ENCODE data around the gene B3GALT4.
"Not testable (repeated sequence)": the region's sequence is repeated elsewhere in the genome, so short reads cannot be mapped to it uniquely, and the experiment has no call there.

The B3GALT4 gene

GRCh38 chr6:33272275-33273128 is 4.4 kb upstream of the B3GALT4 start:
- no peak for DNase-seq (ENCODE audit: low read depth)

DNA sequence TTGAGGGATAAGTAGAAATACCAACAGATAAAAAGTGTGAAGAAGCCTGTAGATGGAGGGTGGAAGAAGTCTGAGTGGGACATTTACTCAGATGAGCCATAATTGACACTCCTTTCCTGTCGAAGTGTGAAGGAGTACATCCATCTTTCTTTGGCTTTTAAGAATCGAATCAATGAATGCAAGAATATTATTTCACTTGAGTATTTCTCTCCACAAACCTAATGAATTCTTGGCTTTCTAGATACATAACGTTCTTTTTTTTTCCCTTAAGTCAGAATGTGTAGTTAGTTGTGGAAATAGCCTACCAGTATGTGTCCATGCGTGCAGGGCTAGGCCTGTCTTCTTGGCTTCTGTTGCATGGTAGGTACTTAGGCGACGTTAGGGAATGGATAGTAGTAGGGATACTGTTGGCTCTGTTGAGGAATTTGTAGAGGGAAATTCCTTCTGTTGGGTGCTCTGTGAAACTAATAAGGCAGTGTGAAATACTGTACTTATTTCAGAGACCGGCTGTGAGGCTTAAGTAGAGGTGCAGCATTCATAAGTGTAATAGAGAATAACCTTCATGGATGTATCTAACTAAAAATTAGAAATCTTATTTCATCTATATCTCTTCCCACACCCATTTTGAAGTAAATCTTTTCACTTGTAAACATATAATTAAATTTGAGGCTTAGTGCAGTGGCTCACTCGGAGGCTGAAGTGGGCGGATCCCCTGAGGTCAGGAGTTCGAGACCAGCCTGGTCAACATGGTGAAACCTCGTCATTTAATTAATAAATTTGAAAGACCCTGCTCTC is 3.6 kb upstream of the B3GALT4 start:
- DNase-seq (ENCODE audit: low read depth), result no peak

DNA sequence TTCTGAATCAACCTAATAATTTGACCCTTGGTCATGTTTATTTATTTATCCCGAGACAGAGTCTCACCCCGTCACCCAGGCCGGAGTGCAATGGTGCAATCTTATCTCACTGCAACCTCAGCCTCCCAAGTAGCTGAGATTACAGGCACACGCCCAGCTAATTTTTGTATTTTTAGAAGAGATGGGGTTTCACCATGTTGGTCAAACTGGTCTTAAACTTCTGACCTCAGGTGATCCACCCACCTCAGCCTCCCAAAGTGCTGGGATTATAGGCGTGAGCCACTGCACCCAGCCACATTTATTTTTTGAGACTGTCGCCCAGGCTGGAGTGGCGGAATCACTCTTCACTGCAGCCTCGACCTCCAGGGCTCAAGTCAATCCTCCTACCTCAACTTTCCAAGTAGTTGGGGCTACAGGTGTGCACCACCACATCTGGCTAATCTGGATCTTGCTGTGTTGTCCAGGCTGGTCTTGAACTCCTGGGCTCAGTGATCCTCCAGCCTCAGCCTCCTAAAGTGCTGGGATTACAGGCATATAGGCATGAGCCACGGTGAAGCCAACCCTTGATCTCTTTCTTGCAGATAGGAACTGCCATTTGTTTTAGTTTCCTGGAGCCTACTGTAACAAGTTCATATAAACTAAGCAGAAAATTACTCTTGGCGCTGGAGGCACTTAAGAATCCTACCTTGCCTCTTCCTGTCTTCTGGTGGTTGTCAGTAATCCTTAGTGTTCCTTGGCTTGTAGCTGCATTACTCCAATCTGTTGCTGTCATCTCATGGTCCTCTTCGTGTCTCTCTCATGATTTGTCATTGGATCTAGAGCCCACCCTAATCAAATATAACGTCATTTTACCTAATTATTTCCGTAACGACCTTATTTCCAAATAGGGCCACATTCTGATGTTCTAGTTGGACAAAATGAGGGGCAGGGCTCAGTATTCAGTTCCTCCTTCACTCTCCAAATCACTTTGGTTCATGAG is 2.7 kb upstream of the B3GALT4 start:
- no peak for DNase-seq (ENCODE audit: low read depth)

DNA sequence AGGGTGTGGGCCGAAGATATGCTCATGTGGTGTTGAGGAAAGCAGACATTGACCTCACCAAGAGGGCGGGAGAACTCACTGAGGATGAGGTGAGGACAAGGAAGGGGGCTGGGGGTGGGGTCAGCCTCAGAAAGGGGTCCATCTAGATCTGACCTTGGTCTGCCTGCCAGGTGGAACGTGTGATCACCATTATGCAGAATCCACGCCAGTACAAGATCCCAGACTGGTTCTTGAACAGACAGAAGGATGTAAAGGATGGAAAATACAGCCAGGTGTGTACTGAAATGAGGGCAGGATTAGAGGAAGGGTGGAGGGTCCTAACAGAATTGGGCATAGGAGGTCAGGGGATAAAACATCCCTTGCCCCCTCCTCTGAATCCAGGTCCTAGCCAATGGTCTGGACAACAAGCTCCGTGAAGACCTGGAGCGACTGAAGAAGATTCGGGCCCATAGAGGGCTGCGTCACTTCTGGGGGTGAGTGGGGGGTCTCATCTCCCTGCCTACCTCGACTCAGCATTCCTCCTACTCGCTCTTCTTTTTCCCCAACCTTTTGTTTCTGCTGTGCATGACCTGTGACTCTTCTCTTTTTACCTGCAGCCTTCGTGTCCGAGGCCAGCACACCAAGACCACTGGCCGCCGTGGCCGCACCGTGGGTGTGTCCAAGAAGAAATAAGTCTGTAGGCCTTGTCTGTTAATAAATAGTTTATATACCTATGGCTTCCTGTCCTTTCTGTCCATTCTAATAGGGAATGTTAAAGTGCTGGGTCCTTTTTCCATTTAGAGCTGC is 935 bp upstream of the B3GALT4 start:
- DNase-seq (ENCODE audit: low read depth), result not testable (repeated sequence)

DNA sequence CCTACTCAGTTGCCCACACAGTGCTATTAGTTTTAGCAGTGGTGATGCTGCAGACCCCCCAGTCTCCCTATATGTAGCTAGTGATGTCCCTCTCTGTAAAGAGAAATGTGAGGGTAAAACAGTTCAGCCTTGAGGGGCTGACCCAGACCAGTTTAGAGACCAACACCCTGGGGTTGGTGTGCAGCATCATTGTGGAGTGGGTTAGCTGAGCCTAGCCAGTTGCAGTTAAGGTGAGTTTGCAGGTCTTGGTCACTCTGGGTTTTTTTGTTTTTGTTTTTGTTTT is 401 bp upstream of the B3GALT4 start:
- DNase-seq (ENCODE audit: low read depth), result no peak

DNA sequence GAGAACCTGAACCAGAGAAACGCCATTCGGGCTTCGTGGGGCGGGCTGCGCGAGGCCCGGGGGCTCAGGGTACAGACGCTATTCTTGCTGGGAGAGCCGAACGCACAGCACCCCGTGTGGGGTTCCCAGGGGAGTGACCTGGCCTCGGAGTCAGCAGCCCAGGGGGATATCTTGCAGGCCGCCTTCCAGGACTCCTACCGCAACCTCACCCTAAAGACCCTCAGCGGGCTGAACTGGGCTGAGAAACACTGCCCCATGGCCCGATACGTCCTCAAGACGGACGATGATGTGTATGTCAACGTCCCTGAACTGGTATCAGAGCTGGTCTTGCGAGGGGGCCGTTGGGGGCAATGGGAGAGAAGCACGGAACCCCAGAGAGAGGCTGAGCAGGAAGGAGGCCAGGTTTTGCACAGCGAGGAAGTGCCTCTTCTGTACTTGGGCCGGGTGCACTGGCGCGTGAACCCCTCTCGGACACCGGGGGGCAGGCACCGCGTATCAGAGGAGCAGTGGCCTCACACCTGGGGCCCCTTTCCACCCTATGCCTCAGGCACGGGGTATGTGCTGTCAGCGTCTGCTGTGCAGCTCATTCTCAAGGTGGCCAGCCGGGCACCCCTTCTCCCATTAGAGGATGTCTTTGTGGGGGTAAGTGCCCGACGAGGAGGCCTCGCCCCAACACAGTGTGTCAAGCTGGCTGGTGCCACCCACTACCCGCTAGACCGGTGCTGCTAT is 904 bp downstream of the B3GALT4 start:
- no peak for DNase-seq (ENCODE audit: low read depth)

GRCh38 chr6:33278392-33278741 is 1.4 kb downstream of the B3GALT4 start:
- no peak for DNase-seq (ENCODE audit: low read depth)

DNA sequence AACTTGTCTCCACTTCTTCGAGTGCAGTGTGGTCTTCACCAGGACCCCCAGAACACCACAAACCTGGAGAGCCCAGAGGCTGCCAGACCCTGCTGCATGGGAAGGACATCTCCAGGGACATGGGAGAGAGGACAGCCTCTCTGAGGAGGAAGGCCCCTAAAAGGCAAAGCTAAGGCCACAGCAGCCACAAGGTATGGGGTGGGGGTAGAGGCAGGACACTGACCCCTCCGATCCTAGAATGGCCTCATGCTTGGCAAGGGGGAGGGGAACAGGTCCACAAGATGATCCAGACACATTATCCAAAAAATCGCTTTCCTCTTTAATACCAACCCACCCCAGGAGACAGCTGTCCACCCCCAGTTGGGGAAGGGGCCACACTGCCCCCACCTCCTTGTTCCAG is 1.9 kb downstream of the B3GALT4 start:
- DNase-seq (ENCODE audit: low read depth), result no peak

DNA sequence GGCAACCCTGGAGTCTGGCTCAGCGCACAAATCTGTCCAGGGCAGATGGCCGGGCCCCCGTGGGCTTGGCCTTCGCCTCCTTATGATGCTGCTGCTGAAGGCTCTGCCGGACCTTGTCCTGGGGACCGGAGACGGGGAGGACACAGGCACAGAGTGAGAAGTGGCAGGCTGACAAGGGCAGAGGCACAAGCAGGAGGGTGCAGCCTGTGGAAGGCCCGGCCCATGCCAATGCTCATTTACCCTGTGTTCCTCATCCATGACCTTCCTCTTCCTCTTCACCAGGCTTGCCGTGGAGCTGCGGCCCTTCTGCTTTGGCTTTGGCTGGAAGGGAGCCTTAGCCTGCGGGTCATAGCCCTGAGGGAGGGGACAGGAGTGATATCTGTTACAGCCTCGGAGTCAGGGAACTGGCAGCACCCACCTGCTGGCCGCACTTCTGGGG is 2.4 kb downstream of the B3GALT4 start:
- no peak for DNase-seq (ENCODE audit: low read depth)

GRCh38 chr6:33279971-33280511 is 3.1 kb downstream of the B3GALT4 start:
- DNase-seq (ENCODE audit: low read depth), result no peak

GRCh38 chr6:33280539-33280938 is 3.6 kb downstream of the B3GALT4 start:
- no peak for DNase-seq (ENCODE audit: low read depth)

DNA sequence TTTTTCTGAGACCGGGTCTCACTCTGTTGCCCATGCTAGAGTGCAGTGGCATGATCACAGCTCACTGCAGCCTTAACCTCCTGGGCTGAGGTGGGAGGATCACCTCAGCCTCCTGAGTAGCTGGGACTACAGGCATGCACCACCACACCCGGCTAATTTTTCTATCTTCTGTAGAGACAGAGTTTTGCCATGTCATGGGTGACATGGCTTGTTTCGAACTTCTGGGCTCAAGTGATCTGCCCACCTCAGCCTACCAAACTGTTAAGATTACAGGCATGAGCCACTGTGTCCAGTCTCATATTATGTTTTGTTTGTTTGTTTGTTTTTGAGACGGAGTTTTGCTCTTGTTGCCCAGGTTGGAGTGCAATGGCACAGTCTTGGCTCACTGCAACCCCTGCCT is 8.3 kb downstream of the B3GALT4 start:
- DNase-seq (ENCODE audit: low read depth), result not testable (repeated sequence)

- no peak for DNase-seq (ENCODE audit: low read depth)
Observed at GRCh38 chr6:33286946-33287914, 10.3 kb downstream of the B3GALT4 start.

DNA sequence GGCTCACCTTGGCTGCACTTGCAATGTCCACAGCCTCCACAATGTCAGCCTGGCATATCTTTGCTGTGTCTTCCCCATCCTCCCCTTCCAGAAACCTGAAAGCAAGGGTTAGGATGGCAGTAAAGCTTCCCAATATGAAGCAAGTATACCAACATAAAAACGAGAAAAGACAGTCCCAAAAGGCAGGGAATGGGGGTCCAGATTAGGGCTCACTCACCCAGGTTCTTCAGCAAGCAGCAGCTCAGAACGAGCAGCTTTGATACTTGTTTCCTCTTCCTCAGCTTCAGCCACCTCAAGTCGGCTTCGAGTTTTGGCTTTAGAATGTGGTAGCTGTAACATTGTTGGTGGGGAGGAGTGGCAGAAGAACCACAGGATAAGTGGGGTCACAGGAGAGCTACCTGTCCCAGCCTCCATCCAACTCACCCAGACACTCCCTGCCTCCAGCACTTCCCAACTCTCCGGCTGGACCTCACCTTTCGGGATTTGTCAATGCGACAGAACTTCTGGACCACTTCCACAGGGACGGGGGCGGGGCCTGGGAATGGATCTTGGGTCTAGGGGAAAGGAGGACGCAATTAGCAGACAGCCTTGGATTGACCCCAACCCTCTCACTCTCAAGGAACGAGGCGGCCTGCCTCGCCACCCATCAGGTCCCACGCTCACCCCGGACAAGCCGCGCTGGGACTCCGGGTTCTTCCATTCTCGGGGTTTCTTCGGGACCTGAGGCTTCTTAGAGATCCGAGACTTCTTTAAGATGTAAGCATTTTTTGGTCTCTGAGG is 11.4 kb downstream of the B3GALT4 start:
- DNase-seq (ENCODE audit: low read depth), result no peak

- peak; percentile 81 for DNase-seq (ENCODE audit: low read depth)
Observed at GRCh38 chr6:33288921-33289783, 12.2 kb downstream of the B3GALT4 start, which contains the start of the genes PFDN6 and WDR46. Gene PFDN6 (plus strand): TSS chr6:33289601. CDS start chr6:33289857, 256 bp downstream. Gene WDR46 (minus strand): TSS chr6:33289239. CDS start chr6:33289170, 69 bp downstream.

GRCh38 chr6:33289784-33290315 is 12.9 kb downstream of the B3GALT4 start:
- DNase-seq (ENCODE audit: low read depth), result no peak

DNA sequence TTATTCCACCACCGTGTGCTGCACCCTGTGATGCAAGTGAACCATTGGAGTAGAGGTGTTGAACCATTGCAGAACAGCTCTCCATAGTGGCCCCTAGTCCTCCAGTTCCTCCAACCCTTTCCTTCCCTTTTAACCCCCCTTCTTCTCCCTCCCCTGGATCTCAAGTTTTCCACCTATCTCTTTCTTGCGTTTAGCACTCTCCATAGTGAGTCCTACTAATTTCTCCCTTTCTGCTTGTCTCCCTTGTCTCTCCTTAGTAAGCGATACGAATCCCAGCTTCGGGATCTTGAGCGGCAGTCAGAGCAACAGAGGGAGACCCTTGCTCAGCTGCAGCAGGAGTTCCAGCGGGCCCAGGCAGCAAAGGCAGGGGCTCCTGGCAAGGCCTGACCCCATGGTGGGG is 13.5 kb downstream of the B3GALT4 start:
- no peak for DNase-seq (ENCODE audit: low read depth)

Measured in GM04503 (cell line).